22Rv1 (cell line): ENCODE data around the gene XYLB.

ENCODE experiments used
- H3K27ac ChIP-seq: fragments of 450-650 bp; 2 replicates; pipeline ENCODE4 v1.5.1; 2017
- ZFX ChIP-seq: fragments of 450-650 bp; IDR thresholded peaks from 2 replicates; pipeline ENCODE4 v1.6.1; 2017; ENCODE audit warnings: antibody characterized with exemption, borderline replicate concordance
- TF ChIP-seq, protein P1 (sequence below): fragments of 450-650 bp; IDR thresholded peaks from 2 replicates; pipeline ENCODE4 v1.5.1; 2017; ENCODE audit warnings: mild to moderate bottlenecking

The XYLB gene

DNA sequence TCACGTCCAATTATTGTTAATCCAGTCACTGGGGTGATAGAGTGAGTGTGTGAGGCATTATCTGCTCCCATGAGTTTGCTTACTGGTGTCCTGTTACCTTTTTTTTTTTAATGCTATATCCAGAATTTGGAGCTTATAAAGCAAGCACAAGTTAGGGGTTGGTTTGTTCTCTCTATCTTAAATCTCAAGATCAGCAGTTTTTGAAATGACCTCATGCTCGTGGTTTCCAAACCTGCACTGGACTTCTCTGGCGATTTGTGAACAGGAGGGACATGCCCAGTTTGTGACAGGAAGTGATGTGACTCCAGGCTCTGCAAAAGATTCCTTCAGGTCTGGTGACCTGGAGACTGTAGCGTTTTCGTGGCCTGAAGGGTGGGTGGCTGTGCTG lies 25.6 kb downstream of the XYLB start:
- TF ChIP-seq ZFX = no peak
- TF ChIP-seq, protein P1, sequence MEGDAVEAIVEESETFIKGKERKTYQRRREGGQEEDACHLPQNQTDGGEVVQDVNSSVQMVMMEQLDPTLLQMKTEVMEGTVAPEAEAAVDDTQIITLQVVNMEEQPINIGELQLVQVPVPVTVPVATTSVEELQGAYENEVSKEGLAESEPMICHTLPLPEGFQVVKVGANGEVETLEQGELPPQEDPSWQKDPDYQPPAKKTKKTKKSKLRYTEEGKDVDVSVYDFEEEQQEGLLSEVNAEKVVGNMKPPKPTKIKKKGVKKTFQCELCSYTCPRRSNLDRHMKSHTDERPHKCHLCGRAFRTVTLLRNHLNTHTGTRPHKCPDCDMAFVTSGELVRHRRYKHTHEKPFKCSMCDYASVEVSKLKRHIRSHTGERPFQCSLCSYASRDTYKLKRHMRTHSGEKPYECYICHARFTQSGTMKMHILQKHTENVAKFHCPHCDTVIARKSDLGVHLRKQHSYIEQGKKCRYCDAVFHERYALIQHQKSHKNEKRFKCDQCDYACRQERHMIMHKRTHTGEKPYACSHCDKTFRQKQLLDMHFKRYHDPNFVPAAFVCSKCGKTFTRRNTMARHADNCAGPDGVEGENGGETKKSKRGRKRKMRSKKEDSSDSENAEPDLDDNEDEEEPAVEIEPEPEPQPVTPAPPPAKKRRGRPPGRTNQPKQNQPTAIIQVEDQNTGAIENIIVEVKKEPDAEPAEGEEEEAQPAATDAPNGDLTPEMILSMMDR = no peak
- no peak overlapping the region for H3K27ac ChIP-seq

DNA sequence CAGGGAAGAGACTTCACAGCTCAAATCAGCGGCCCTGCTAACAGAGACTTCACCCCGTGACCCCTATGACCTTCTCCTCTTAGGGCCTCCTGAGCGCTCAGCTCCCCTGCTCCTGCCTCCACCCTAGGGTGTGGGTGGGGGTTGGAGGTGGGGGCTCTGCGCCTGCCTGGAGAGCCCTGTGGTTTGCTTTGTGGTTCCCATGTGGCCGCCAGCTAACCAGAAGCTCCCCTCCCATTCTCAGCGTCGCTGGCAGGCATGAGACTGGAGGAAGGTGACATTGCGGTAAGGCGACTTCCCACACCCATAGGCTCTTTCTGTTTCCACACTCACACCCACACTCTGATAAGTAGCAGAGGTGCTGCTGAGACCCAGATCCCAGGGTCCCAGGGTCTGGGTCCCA lies 27.6 kb downstream of the XYLB start:
- TF ChIP-seq, protein P1 = no peak
- TF ChIP-seq ZFX = no peak
- no peak overlapping the region for H3K27ac ChIP-seq

DNA sequence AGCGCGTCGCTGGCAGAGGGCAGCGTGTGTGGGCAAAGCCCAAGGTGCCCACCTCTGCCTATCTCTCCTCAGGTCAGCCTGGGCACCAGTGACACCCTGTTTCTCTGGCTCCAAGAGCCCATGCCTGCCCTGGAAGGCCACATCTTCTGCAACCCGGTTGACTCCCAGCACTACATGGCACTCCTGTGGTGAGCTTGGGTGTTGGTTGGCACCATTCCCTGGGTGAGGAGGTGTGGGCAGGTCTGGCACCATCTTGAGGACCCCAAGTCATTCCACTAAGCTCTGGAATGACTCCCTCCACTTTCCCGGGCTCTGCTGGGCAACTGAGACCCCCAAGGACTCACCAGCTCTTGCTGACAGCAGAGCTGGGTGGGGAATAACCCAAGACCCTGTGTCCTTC lies 28.5 kb downstream of the XYLB start:
- H3K27ac ChIP-seq = no peak overlapping the region
- TF ChIP-seq, protein P1 = no peak
- TF ChIP-seq ZFX = no peak

DNA sequence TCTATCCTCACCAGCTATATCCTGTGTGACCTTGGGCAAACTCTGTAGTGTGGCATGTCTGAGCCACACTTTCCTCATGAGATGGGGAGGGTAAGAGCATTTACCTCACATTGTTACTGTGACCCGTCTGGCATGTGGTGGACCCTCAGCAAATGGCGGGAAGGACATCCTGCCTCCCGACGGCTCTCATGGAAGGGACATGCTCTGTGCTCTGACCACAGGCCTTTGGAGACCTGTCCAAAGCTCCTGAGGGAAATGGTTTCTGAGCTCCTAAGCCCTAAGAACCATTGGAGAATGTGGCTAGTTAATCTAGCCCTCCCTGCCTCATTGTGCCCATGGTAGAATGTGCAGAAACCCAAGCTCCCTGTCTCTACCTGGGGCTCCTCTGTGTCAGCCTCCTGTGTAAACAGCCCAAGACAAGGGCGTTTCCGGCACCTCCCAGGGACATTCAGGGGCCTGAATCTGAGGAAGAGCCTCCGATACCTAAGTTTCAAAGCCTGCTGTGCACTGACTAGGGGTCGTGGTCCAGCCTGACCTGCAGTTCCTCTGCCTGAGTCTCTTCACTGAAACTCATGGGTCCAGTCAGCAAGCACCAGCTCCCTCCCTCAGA lies 29.0 kb downstream of the XYLB start:
- no peak overlapping the region for H3K27ac ChIP-seq
- TF ChIP-seq ZFX = no peak
- TF ChIP-seq, protein P1 = no peak

DNA sequence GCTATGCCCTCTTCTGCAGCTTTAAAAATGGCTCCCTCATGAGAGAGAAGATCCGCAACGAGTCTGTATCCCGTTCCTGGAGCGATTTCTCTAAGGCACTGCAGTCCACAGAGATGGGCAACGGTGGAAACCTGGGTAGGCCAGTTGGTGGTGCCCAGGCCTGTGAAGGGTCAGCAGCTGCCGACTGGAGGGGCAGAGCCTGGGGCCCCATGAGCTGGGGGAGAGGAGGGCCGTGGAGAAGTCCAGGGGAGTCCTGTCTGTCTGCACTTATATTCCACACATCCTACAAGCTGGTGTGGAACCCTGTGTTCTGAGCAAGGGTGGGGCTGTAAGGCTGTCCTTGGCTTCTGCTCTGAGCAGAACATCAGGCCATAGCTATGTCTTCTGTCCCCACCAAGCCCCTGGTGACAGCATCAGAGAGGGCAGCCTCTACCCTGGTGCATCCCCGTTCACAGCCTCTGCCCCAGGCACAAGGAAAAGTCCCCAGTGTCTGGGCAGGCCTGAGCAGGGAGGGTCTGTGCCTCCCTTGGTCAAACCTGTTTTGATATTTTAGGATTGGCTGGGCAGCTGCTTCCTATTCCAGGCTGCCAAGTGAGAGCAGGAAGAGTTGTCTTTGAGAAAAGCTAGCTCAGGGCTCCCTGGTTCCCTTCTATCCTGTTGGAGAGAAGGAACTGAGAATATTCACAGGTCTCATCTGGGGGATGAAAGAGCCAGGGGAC lies 29.7 kb downstream of the XYLB start:
- TF ChIP-seq ZFX = no peak
- TF ChIP-seq, protein P1 = no peak
- H3K27ac ChIP-seq = no peak overlapping the region

DNA sequence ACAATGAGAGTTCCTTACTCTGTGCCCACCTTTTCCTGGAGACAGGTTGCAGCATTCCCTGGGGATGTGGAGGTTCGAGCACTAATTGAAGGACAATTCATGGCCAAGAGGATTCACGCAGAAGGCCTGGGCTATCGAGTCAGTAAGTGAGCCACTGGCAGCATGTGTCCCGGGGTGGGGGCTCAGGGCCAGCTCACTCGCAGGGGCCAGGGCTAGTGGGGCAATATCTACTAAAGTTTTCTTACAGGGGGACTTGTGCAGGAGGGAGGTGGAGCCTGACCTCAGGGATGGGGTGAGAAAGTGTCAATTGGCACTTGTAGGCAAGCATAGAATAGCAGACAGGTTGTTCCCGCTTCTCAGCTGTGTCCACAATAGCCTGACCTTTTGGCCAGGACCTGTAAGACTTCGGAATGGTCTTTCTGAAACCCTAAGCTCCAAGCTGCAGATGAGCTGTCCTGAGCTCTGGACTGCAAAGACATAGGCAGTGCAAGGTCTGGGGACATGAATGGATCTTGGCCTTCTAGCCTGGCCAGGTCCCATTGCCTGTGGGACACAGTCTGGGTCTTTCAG lies 32.7 kb downstream of the XYLB start:
- TF ChIP-seq ZFX = no peak
- TF ChIP-seq, protein P1 = no peak
- no peak overlapping the region for H3K27ac ChIP-seq

DNA sequence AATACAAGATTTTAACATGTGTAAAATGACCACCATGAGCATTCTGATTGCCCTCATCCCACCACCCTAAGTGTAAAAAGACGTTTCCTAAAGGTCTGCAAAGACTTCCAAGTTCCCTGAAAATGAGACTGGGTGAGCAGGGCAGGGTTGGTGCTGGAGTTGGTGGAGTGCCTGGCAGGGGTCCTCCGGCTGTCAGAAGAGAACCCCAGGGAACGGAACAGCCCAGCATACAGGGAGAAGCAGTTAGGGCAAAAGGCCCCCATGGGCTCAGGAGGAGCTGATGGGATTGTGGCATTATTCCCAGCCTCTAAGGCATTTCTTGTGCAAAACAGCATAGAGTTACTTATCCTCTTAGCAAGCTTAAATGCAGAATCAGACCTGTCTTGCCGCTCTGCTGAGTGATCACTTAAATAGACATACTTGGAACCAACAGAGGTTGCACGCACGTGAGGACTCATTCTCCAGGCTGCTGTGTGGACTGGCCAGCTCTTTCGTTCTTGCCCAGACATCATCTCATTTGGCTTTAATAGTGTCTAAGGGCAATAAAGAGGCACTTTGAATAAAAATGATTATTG lies 36.0 kb downstream of the XYLB start:
- H3K27ac ChIP-seq = no peak overlapping the region
- TF ChIP-seq, protein P1 = no peak
